SKM-1 (cell line): Measurements from ENCODE around the gene STAT1.
A peak's percentile ranks its signal among the peaks of the same experiment; 100 is the strongest.

Experiments used
- DNase-seq: peaks from one replicate; lab custom pipeline; 2025; ENCODE audit not compliant: unreplicated experiment; lab: John Stamatoyannopoulos, UW

Gene STAT1

GRCh38 chr2:191032588-191033429 is 18.8 kb upstream of the STAT1 start:
- peak; percentile 30 for DNase-seq

GRCh38 chr2:191031256-191031655 is 17.3 kb upstream of the STAT1 start:
- no peak for DNase-seq

GRCh38 chr2:191030521-191031154 is 16.7 kb upstream of the STAT1 start:
- DNase-seq = peak; percentile 24

- no peak for DNase-seq
These were observed 15.4 kb upstream of the STAT1 start for GRCh38 chr2:191029280-191029950.

GRCh38 chr2:191026377-191026776 is 12.4 kb upstream of the STAT1 start:
- no peak for DNase-seq

GRCh38 chr2:191025135-191025534 is 11.2 kb upstream of the STAT1 start:
- no peak for DNase-seq

- DNase-seq = no peak
These were observed 9.3 kb upstream of the STAT1 start for GRCh38 chr2:191023235-191023679.

GRCh38 chr2:191020742-191021381 is 6.9 kb upstream of the STAT1 start:
- peak; percentile 60 for DNase-seq

GRCh38 chr2:191020221-191020741 is 6.3 kb upstream of the STAT1 start:
- DNase-seq = peak; percentile 87

GRCh38 chr2:191019376-191019775 is 5.4 kb upstream of the STAT1 start:
- DNase-seq = no peak

- DNase-seq = no peak
These were observed 4.7 kb upstream of the STAT1 start for GRCh38 chr2:191018643-191019119.

- no peak for DNase-seq
These were observed 4.1 kb upstream of the STAT1 start for GRCh38 chr2:191018048-191018447.

GRCh38 chr2:191015831-191016230 is 1.9 kb upstream of the STAT1 start:
- no peak for DNase-seq

GRCh38 chr2:191015239-191015638 is 1.3 kb upstream of the STAT1 start:
- no peak for DNase-seq

GRCh38 chr2:191014653-191015020 is 666 bp upstream of the STAT1 start:
- DNase-seq = no peak

- no peak for DNase-seq
These were observed 364 bp downstream of the STAT1 start for GRCh38 chr2:191013682-191013931.

- DNase-seq = no peak
These were observed 908 bp downstream of the STAT1 start for GRCh38 chr2:191012845-191013681.

- no peak for DNase-seq
These were observed 1.6 kb downstream of the STAT1 start for GRCh38 chr2:191012346-191012745.

GRCh38 chr2:191010887-191011885 is 2.8 kb downstream of the STAT1 start:
- DNase-seq = no peak
